ENCODE results near the gene FARSB.

DNA sequence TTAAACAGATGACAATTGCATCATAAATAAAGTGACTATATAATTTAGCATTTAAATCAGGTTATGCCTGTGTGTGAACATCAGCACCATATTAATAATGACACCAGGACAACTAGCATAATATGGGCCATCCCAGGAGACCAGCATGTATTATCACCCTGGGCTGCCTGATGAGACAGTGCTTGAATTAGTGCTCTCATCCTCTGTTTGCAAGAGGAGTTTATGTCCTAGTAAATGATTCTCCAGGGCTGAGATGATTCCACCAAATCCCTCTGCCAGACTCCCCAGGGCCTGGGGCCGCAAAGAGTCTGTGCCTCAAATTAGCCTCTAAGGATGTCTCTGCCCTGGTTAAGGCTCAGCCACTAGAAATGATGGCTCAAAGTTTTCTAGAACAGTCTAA, 133.8 kb downstream of the FARSB start:
- TF ChIP-seq, protein P1, sequence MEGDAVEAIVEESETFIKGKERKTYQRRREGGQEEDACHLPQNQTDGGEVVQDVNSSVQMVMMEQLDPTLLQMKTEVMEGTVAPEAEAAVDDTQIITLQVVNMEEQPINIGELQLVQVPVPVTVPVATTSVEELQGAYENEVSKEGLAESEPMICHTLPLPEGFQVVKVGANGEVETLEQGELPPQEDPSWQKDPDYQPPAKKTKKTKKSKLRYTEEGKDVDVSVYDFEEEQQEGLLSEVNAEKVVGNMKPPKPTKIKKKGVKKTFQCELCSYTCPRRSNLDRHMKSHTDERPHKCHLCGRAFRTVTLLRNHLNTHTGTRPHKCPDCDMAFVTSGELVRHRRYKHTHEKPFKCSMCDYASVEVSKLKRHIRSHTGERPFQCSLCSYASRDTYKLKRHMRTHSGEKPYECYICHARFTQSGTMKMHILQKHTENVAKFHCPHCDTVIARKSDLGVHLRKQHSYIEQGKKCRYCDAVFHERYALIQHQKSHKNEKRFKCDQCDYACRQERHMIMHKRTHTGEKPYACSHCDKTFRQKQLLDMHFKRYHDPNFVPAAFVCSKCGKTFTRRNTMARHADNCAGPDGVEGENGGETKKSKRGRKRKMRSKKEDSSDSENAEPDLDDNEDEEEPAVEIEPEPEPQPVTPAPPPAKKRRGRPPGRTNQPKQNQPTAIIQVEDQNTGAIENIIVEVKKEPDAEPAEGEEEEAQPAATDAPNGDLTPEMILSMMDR (IDR thresholded peaks at IDR 0.05): no peak
- no peak for TF ChIP-seq POLR2A (IDR thresholded peaks at IDR 0.05)

All from vagina (tissue), 2 donors.